Measurements from ENCODE around the gene SCMH1. TPM values are rescaled to one million over a fixed set of nuclear protein-coding genes. Genes with fewer than 3 reads are reported as not detected.

SCMH1 gene
- total RNA-seq, 1 experiment from 2014 or later: 39.5 TPM

GRCh38 chr1:41280202-41281032, 38.3 kb upstream of the SCMH1 start:
- TF ChIP-seq, protein P1, sequence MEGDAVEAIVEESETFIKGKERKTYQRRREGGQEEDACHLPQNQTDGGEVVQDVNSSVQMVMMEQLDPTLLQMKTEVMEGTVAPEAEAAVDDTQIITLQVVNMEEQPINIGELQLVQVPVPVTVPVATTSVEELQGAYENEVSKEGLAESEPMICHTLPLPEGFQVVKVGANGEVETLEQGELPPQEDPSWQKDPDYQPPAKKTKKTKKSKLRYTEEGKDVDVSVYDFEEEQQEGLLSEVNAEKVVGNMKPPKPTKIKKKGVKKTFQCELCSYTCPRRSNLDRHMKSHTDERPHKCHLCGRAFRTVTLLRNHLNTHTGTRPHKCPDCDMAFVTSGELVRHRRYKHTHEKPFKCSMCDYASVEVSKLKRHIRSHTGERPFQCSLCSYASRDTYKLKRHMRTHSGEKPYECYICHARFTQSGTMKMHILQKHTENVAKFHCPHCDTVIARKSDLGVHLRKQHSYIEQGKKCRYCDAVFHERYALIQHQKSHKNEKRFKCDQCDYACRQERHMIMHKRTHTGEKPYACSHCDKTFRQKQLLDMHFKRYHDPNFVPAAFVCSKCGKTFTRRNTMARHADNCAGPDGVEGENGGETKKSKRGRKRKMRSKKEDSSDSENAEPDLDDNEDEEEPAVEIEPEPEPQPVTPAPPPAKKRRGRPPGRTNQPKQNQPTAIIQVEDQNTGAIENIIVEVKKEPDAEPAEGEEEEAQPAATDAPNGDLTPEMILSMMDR (conservative IDR thresholded peaks at IDR 0.05): no peak
- no peak for TF ChIP-seq EZH2 (IDR thresholded peaks at IDR 0.05; ENCODE audit: low read depth)
- Histone ChIP-seq H2AFZ (no peak overlapping the region), H3K9me2 (ENCODE audit: insufficient read depth) (no peaks in the 10 kb centered on the region), H3K4me2 (no peak overlapping the region), H3K27ac (no peak overlapping the region), H3K36me3 (ENCODE audit: low read depth) (no peaks in the 10 kb centered on the region), H3K9me3 (ENCODE audit: insufficient read depth, low read depth) (no peaks in the 10 kb centered on the region), H3K4me1 (replicated peaks; ENCODE audit: insufficient read depth) (no peaks in the 10 kb centered on the region; the same call in 1 of the 2 replicates), H3K79me2 (ENCODE audit: low read depth) (no peaks in the 10 kb centered on the region), H4K20me1 (ENCODE audit: insufficient read depth) (no peaks in the 10 kb centered on the region), H3F3A (ENCODE audit: insufficient read depth, low read depth) (no peaks in the 10 kb centered on the region), H3K27me3 (ENCODE audit: insufficient read depth, low read depth) (peaks cover 4% of the 10 kb centered on the region; the same call in 1 of the 2 replicates), H3K4me3 (no peak overlapping the region)
- ChIA-PET POLR2A (ENCODE audit: unreplicated experiment) (interaction anchor here (0.7 kb wide), 1 partner anchor 140 kb away, joined by 3 read pairs; no protein-coding TSS in a partner anchor), CTCF (no interaction called here)
- DNase-seq: no peak
- no TSS peak for BruUV-seq (replicated peaks)
- intact Hi-C loops (cut with micrococcal nuclease; ENCODE audit: unreplicated experiment): no loop called here

GRCh38 chr1:41278076-41278475, 36.0 kb upstream of the SCMH1 start:
- H3K4me3 ChIP-seq: no peak overlapping the region
- no TSS peak for BruUV-seq (replicated peaks)
- no peaks in the 10 kb centered on the region for H3K79me2 ChIP-seq (ENCODE audit: low read depth)
- H3K27me3 ChIP-seq (ENCODE audit: insufficient read depth, low read depth): no peaks in the 10 kb centered on the region
- no peak overlapping the region for H3K4me2 ChIP-seq
- no peaks in the 10 kb centered on the region; the same call in 1 of the 2 replicates for H3K4me1 ChIP-seq (replicated peaks; ENCODE audit: insufficient read depth)
- H3K9me2 ChIP-seq (ENCODE audit: insufficient read depth): no peaks in the 10 kb centered on the region
- no peak overlapping the region for H2AFZ ChIP-seq
- H3K27ac ChIP-seq: no peak overlapping the region
- ChIA-PET POLR2A (ENCODE audit: unreplicated experiment) (interaction anchor here (0.7 kb wide), 1 partner anchor 11 kb away, joined by 6 read pairs; no protein-coding TSS in a partner anchor), CTCF (interaction anchor here (0.7 kb wide), 1 partner anchor 13 kb away, joined by 3 read pairs; no protein-coding TSS in a partner anchor)
- no peak for DNase-seq
- no peaks in the 10 kb centered on the region for H3F3A ChIP-seq (ENCODE audit: insufficient read depth, low read depth)
- TF ChIP-seq, protein P1 (conservative IDR thresholded peaks at IDR 0.05): no peak
- TF ChIP-seq EZH2 (IDR thresholded peaks at IDR 0.05; ENCODE audit: low read depth): no peak
- intact Hi-C loops (cut with micrococcal nuclease; ENCODE audit: unreplicated experiment): no loop called here
- H4K20me1 ChIP-seq (ENCODE audit: insufficient read depth): no peaks in the 10 kb centered on the region
- H3K36me3 ChIP-seq (ENCODE audit: low read depth): no peaks in the 10 kb centered on the region
- H3K9me3 ChIP-seq (ENCODE audit: insufficient read depth, low read depth): no peaks in the 10 kb centered on the region

DNA sequence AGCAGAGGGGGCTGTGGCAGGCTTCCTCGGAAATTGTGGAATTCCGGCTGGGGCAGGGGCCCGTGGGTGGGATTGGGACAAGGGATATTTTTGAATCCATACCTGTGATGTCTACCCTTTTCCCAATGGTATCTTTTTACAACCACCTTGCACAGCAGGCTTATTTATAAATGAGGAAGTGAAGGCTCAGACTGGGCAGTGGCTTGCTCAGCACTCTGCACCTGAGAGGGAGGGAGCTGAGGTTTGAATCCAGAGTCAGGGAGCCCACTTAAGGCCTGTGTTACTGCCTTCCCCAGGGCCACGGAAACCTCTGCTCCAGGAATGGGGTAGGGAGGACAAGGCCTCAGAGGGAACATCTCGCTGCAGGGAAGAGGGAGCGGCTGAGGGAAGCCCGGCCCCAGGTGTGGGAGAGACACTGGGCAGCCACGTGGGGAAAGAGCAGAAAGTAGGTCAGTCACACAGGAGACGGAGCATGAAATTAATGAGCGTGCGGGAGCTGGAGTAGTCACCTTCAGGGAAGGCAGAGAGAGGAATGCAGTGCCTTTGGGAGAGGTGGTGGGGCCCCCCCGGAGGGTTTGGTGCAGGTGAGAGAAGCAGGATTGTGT, 35.4 kb upstream of the SCMH1 start:
- intact Hi-C loops (cut with micrococcal nuclease; ENCODE audit: unreplicated experiment): no loop called here
- no peaks in the 10 kb centered on the region for H3K36me3 ChIP-seq (ENCODE audit: low read depth)
- ChIA-PET CTCF (interaction anchor here (0.5 to 0.7 kb wide), 3 partner anchors 12 to 43 kb away, joined by 3 to 4 read pairs (median 3); no protein-coding TSS in a partner anchor), POLR2A (ENCODE audit: unreplicated experiment) (no interaction called here)
- no peak overlapping the region for H3K4me2 ChIP-seq
- no peaks in the 10 kb centered on the region for H3K79me2 ChIP-seq (ENCODE audit: low read depth)
- no TSS peak for BruUV-seq (replicated peaks)
- no peak overlapping the region for H2AFZ ChIP-seq
- no peaks in the 10 kb centered on the region for H3K9me3 ChIP-seq (ENCODE audit: insufficient read depth, low read depth)
- H4K20me1 ChIP-seq (ENCODE audit: insufficient read depth): no peaks in the 10 kb centered on the region
- H3K27ac ChIP-seq: no peak overlapping the region
- no peaks in the 10 kb centered on the region for H3K27me3 ChIP-seq (ENCODE audit: insufficient read depth, low read depth)
- no peaks in the 10 kb centered on the region for H3K9me2 ChIP-seq (ENCODE audit: insufficient read depth)
- no peak for TF ChIP-seq EZH2 (IDR thresholded peaks at IDR 0.05; ENCODE audit: low read depth)
- TF ChIP-seq, protein P1 (conservative IDR thresholded peaks at IDR 0.05): no peak
- no peaks in the 10 kb centered on the region for H3F3A ChIP-seq (ENCODE audit: insufficient read depth, low read depth)
- no peak overlapping the region for H3K4me3 ChIP-seq
- H3K4me1 ChIP-seq (replicated peaks; ENCODE audit: insufficient read depth): no peaks in the 10 kb centered on the region; the same call in 1 of the 2 replicates
- DNase-seq: no peak
